GM18870 (cell line): Measurements from ENCODE around the gene DLEC1.
"Not testable (repeated sequence)": the region's sequence is repeated elsewhere in the genome, so short reads cannot be mapped to it uniquely, and the experiment has no call there.

Source experiments
- ATAC-seq: cut with Tn5 transposase; IDR thresholded peaks from one replicate; pipeline ENCODE4 v1.9.1; 2021; ENCODE audit warnings: moderate library complexity; ENCODE audit not compliant: unreplicated experiment

DLEC1 gene

GRCh38 chr3:38036906-38037305 is 2.1 kb upstream of the DLEC1 start:
- no peak for ATAC-seq

GRCh38 chr3:38038447-38038911 is 529 bp upstream of the DLEC1 start:
- no peak for ATAC-seq

- ATAC-seq, result peak; percentile 32
Measured at GRCh38 chr3:38039899-38040261, 872 bp downstream of the DLEC1 start.

GRCh38 chr3:38040401-38040800 is 1.4 kb downstream of the DLEC1 start:
- no peak for ATAC-seq

- ATAC-seq, result no peak
Measured at GRCh38 chr3:38043486-38043885, 4.5 kb downstream of the DLEC1 start.

GRCh38 chr3:38046027-38046426 is 7.0 kb downstream of the DLEC1 start:
- ATAC-seq, result no peak

- ATAC-seq, result no peak
Measured at GRCh38 chr3:38046821-38047220, 7.8 kb downstream of the DLEC1 start.

- ATAC-seq, result no peak
Measured at GRCh38 chr3:38047896-38048295, 8.9 kb downstream of the DLEC1 start.

- ATAC-seq, result no peak
Measured at GRCh38 chr3:38049358-38050126, 10.5 kb downstream of the DLEC1 start.

GRCh38 chr3:38051131-38051530 is 12.1 kb downstream of the DLEC1 start:
- no peak for ATAC-seq

GRCh38 chr3:38053286-38053685 is 14.3 kb downstream of the DLEC1 start:
- not testable (repeated sequence) for ATAC-seq

- not testable (repeated sequence) for ATAC-seq
Measured at GRCh38 chr3:38053813-38054498, 14.9 kb downstream of the DLEC1 start.

- peak; percentile 57 for ATAC-seq
Measured at GRCh38 chr3:38054499-38055001, 15.5 kb downstream of the DLEC1 start.

- ATAC-seq, result no peak
Measured at GRCh38 chr3:38059148-38059547, 20.1 kb downstream of the DLEC1 start.

GRCh38 chr3:38059591-38059990 is 20.6 kb downstream of the DLEC1 start:
- ATAC-seq, result no peak

GRCh38 chr3:38062809-38063208 is 23.8 kb downstream of the DLEC1 start:
- no peak for ATAC-seq

GRCh38 chr3:38064453-38064852 is 25.4 kb downstream of the DLEC1 start:
- ATAC-seq, result not testable (repeated sequence)

- no peak for ATAC-seq
Measured at GRCh38 chr3:38067508-38068233, 28.7 kb downstream of the DLEC1 start.

- no peak for ATAC-seq
Measured at GRCh38 chr3:38070013-38070412, 31.0 kb downstream of the DLEC1 start.

GRCh38 chr3:38077073-38077472 is 38.1 kb downstream of the DLEC1 start:
- not testable (repeated sequence) for ATAC-seq

GRCh38 chr3:38082296-38082695 is 43.3 kb downstream of the DLEC1 start:
- ATAC-seq, result not testable (repeated sequence)
